ENCODE data around the gene CYP1A2.

GRCh38 chr15:74754593-74755215 lies 6.1 kb downstream of the CYP1A2 start:
- TF ChIP-seq EZH2phosphoT487 (IDR thresholded peaks at IDR 0.05; ENCODE audit: borderline replicate concordance, low read length) (no peak), CTCF (conservative IDR thresholded peaks at IDR 0.05; ENCODE audit: low read depth, low read length) (no peak)
